HepG2 (cell line): Measurements from ENCODE around the gene AUH. TPM values are rescaled to one million over a fixed set of nuclear protein-coding genes. Genes with fewer than 3 reads are reported as not detected.

ENCODE experiments used
- ARNTL ChIP-seq: sonication (generic); formaldehyde crosslinking; IDR thresholded peaks from 2 replicates; pipeline ENCODE4 v1.4.0; 2020; ENCODE audit warnings: mild to moderate bottlenecking, missing genetic modification reagents
- KLF11 ChIP-seq: IDR thresholded peaks from 2 replicates; pipeline ENCODE4 v1.6.1; 2016; ENCODE audit warnings: missing compliant biosample characterization
- NFKB2 ChIP-seq: sonication (generic); formaldehyde crosslinking; IDR thresholded peaks from 2 replicates; pipeline ENCODE4 v1.4.0; 2020; ENCODE audit warnings: missing genetic modification reagents, borderline replicate concordance
- SOX5 ChIP-seq: IDR thresholded peaks from 2 replicates; pipeline ENCODE4 v1.6.1; 2016; ENCODE audit warnings: borderline replicate concordance
- ZBTB20 ChIP-seq: sonication (generic); formaldehyde crosslinking; IDR thresholded peaks from 2 replicates; pipeline ENCODE4 v1.8.1; 2023; ENCODE audit warnings: missing genetic modification reagents, low read depth, mild to moderate bottlenecking, borderline replicate concordance
- ZNF207 ChIP-seq: fragments of 450-650 bp; IDR thresholded peaks from 2 replicates; pipeline ENCODE4 v1.6.1; 2016; ENCODE audit warnings: antibody characterized with exemption, borderline replicate concordance
- ZNF337 ChIP-seq: sonication (generic); formaldehyde crosslinking; IDR thresholded peaks from 2 replicates; pipeline ENCODE4 v1.5.1; 2020; ENCODE audit warnings: missing genetic modification reagents, low read depth, mild to moderate bottlenecking, borderline replicate concordance
- ZNF547 ChIP-seq: sonication (generic); formaldehyde crosslinking; IDR thresholded peaks from 2 replicates; pipeline ENCODE4 v1.5.1; 2020; ENCODE audit warnings: mild to moderate bottlenecking, missing genetic modification reagents
- ZNF550 ChIP-seq: sonication (generic); formaldehyde crosslinking; IDR thresholded peaks from 2 replicates; pipeline ENCODE4 v1.4.0; 2020; ENCODE audit warnings: mild to moderate bottlenecking, missing genetic modification reagents, borderline replicate concordance
- ZNF552 ChIP-seq: sonication (generic); formaldehyde crosslinking; IDR thresholded peaks from 2 replicates; pipeline ENCODE4 v1.9.0; 2022; ENCODE audit warnings: missing genetic modification reagents, mild to moderate bottlenecking, borderline replicate concordance
- ZNF629 ChIP-seq: sonication (generic); formaldehyde crosslinking; conservative IDR thresholded peaks from 2 replicates; pipeline ENCODE4 v1.5.0; 2020; ENCODE audit warnings: missing genetic modification reagents
- ZNF720 ChIP-seq: sonication (generic); formaldehyde crosslinking; IDR thresholded peaks from 2 replicates; pipeline ENCODE4 v1.4.0; 2020; ENCODE audit warnings: missing genetic modification reagents
- ZNF737 ChIP-seq: sonication (generic); formaldehyde crosslinking; IDR thresholded peaks from 2 replicates; pipeline ENCODE4 v1.5.0; 2020; ENCODE audit warnings: missing genetic modification reagents, mild to moderate bottlenecking, borderline replicate concordance
- ZNF775 ChIP-seq: sonication (generic); formaldehyde crosslinking; IDR thresholded peaks from 2 replicates; pipeline ENCODE4 v1.4.0; 2020; ENCODE audit warnings: missing genetic modification reagents, mild to moderate bottlenecking, moderate library complexity, borderline replicate concordance
- polyA plus RNA-seq, 8 experiments: library from polyadenylated mRNA; depleted of rRNA in 3 of 8; stranded (reverse) in 7 of 8; unstranded in 1 of 8; fragments of >200 nt; fragmentation: Illumina TruSeq in 4 of 8; extraction: Trizol in 4 of 8; gene quantifications; 2 replicates each; pipeline versions ENCODE4 v1.2.1 to v1.2.3, GENCODE V29; 2011 to 2016; ENCODE audit warnings: low read depth in 4 of 8, missing spikeins in 1 of 8, mixed read lengths in 1 of 8; ENCODE audit not compliant: insufficient read depth in 1 of 8
- total RNA-seq, 5 experiments: library from RNA; depleted of rRNA; stranded (reverse); fragments of >200 nt; fragmentation: Illumina TruSeq; extraction: Trizol; gene quantifications; 2 replicates each; pipeline ENCODE4 v1.2.3, GENCODE V29; 2016; ENCODE audit warnings: low read depth in 1 of 5
- TF ChIP-seq, protein P1 (sequence below): sonication (generic); formaldehyde crosslinking; IDR thresholded peaks from 2 replicates; pipeline ENCODE4 v1.5.0; 2020; ENCODE audit warnings: mild to moderate bottlenecking, missing genetic modification reagents, borderline replicate concordance
- TF ChIP-seq, protein P2 (sequence below): IDR thresholded peaks from 2 replicates; pipeline ENCODE4 v1.6.1; 2018; ENCODE audit warnings: missing genetic modification reagents, mild to moderate bottlenecking, missing compliant biosample characterization
- TF ChIP-seq, protein P3 (sequence below): sonication (generic); formaldehyde crosslinking; conservative IDR thresholded peaks from 2 replicates; pipeline ENCODE4 v1.4.0; 2020; ENCODE audit warnings: missing genetic modification reagents
- TF ChIP-seq, protein P4 (sequence below): sonication (generic); formaldehyde crosslinking; IDR thresholded peaks from 2 replicates; pipeline ENCODE4 v1.4.0; 2020; ENCODE audit warnings: missing genetic modification reagents
- TF ChIP-seq, protein P5 (sequence below): sonication (generic); formaldehyde crosslinking; IDR thresholded peaks from 2 replicates; pipeline ENCODE4 v1.4.0; 2020; ENCODE audit warnings: low read depth, mild to moderate bottlenecking, missing genetic modification reagents

AUH gene
- total and polyA plus RNA-seq, 2 of the 13 experiments (the other 11 are each of a cell fraction or from before 2014, with no cell fraction given): 25.8 to 31.9 TPM

DNA sequence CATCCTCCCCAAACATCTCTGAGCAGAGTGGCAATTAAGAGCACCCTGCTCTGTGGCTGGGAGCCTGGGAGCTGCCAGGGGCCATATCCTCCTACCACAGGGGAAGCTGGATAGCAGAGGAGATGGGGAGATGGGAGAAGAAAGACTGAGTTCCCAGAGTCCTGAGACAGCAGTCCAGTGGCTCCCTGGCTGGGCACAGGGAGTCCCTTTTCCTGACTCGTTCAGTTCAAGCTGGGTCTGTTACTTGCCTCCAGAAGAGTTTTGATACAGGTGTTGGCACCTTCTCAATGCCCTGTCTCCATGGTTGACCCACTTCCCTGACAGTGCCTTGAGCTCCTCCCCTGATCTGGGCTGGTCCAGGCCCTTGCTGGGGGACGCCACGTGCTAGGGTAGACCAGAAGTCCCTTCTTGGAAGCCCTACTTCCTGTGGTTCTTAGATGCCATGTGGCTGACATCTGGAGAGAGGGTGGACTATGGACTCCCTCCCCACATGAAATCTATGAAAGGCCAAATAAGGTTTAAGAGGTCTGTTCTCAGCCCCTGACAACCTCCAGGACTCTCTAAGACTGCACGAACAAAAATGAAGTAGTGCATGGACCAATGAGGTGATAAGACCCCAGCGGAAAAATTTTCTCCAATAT lies 166.2 kb downstream of the AUH start (continued):
- TF ChIP-seq, protein P1, sequence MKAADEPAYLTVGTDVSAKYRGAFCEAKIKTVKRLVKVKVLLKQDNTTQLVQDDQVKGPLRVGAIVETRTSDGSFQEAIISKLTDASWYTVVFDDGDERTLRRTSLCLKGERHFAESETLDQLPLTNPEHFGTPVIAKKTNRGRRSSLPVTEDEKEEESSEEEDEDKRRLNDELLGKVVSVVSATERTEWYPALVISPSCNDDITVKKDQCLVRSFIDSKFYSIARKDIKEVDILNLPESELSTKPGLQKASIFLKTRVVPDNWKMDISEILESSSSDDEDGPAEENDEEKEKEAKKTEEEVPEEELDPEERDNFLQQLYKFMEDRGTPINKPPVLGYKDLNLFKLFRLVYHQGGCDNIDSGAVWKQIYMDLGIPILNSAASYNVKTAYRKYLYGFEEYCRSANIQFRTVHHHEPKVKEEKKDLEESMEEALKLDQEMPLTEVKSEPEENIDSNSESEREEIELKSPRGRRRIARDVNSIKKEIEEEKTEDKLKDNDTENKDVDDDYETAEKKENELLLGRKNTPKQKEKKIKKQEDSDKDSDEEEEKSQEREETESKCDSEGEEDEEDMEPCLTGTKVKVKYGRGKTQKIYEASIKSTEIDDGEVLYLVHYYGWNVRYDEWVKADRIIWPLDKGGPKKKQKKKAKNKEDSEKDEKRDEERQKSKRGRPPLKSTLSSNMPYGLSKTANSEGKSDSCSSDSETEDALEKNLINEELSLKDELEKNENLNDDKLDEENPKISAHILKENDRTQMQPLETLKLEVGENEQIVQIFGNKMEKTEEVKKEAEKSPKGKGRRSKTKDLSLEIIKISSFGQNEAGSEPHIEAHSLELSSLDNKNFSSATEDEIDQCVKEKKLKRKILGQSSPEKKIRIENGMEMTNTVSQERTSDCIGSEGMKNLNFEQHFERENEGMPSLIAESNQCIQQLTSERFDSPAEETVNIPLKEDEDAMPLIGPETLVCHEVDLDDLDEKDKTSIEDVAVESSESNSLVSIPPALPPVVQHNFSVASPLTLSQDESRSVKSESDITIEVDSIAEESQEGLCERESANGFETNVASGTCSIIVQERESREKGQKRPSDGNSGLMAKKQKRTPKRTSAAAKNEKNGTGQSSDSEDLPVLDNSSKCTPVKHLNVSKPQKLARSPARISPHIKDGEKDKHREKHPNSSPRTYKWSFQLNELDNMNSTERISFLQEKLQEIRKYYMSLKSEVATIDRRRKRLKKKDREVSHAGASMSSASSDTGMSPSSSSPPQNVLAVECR (CRISPR knock-in tag): peak; percentile 60; the same call in 1 of the 2 replicates
- TF ChIP-seq ZNF207 (no peak), ARNTL (CRISPR knock-in tag) (peak; percentile 88), ZNF550 (CRISPR knock-in tag) (0 out of 2 replicates have a peak, but pooled peaks have one; percentile 12), ZNF337 (CRISPR knock-in tag) (0 out of 2 replicates have a peak, but pooled peaks have one; percentile 31), ZNF629 (CRISPR knock-in tag) (0 out of 2 replicates have a peak, but pooled peaks have one; percentile 31), ZNF552 (CRISPR knock-in tag) (no peak), ZNF547 (CRISPR knock-in tag) (0 out of 2 replicates have a peak, but pooled peaks have one; percentile 24), ZNF775 (no peak), ZNF737 (CRISPR knock-in tag) (no peak), ZBTB20 (CRISPR knock-in tag) (no peak; the same call in 1 of the 2 replicates), KLF11 (CRISPR knock-in tag) (peak; percentile 75; the same call in 1 of the 2 replicates), NFKB2 (peak; percentile 26; the same call in 1 of the 2 replicates), ZNF720 (CRISPR knock-in tag) (no peak), SOX5 (peak; percentile 45; the same call in 1 of the 2 replicates)
- TF ChIP-seq, protein P2, sequence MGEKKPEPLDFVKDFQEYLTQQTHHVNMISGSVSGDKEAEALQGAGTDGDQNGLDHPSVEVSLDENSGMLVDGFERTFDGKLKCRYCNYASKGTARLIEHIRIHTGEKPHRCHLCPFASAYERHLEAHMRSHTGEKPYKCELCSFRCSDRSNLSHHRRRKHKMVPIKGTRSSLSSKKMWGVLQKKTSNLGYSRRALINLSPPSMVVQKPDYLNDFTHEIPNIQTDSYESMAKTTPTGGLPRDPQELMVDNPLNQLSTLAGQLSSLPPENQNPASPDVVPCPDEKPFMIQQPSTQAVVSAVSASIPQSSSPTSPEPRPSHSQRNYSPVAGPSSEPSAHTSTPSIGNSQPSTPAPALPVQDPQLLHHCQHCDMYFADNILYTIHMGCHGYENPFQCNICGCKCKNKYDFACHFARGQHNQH (CRISPR knock-in tag): 0 out of 2 replicates have a peak, but pooled peaks have one; percentile 41
- TF ChIP-seq, protein P3, sequence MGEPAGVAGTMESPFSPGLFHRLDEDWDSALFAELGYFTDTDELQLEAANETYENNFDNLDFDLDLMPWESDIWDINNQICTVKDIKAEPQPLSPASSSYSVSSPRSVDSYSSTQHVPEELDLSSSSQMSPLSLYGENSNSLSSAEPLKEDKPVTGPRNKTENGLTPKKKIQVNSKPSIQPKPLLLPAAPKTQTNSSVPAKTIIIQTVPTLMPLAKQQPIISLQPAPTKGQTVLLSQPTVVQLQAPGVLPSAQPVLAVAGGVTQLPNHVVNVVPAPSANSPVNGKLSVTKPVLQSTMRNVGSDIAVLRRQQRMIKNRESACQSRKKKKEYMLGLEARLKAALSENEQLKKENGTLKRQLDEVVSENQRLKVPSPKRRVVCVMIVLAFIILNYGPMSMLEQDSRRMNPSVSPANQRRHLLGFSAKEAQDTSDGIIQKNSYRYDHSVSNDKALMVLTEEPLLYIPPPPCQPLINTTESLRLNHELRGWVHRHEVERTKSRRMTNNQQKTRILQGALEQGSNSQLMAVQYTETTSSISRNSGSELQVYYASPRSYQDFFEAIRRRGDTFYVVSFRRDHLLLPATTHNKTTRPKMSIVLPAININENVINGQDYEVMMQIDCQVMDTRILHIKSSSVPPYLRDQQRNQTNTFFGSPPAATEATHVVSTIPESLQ: no peak
- TF ChIP-seq, protein P4, sequence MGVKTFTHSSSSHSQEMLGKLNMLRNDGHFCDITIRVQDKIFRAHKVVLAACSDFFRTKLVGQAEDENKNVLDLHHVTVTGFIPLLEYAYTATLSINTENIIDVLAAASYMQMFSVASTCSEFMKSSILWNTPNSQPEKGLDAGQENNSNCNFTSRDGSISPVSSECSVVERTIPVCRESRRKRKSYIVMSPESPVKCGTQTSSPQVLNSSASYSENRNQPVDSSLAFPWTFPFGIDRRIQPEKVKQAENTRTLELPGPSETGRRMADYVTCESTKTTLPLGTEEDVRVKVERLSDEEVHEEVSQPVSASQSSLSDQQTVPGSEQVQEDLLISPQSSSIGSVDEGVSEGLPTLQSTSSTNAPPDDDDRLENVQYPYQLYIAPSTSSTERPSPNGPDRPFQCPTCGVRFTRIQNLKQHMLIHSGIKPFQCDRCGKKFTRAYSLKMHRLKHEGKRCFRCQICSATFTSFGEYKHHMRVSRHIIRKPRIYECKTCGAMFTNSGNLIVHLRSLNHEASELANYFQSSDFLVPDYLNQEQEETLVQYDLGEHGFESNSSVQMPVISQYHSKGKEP (CRISPR knock-in tag): no peak
- TF ChIP-seq, protein P5, sequence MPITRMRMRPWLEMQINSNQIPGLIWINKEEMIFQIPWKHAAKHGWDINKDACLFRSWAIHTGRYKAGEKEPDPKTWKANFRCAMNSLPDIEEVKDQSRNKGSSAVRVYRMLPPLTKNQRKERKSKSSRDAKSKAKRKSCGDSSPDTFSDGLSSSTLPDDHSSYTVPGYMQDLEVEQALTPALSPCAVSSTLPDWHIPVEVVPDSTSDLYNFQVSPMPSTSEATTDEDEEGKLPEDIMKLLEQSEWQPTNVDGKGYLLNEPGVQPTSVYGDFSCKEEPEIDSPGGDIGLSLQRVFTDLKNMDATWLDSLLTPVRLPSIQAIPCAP (CRISPR knock-in tag): no peak
